PC-3 (cell line): ENCODE data around the gene ZNF814.
"Not testable (repeated sequence)": the region's sequence is repeated elsewhere in the genome, so short reads cannot be mapped to it uniquely, and the experiment has no call there.

ENCODE experiments used
- EZH2 ChIP-seq: fragments of 300-600 bp; sonication (generic); IDR thresholded peaks from one replicate; pipeline ENCODE4 v1.6.1; 2017; ENCODE audit warnings: antibody characterized with exemption, mild to moderate bottlenecking, low read length; ENCODE audit not compliant: unreplicated experiment
- EZH2phosphoT487 ChIP-seq: fragments of 300-600 bp; sonication (generic); IDR thresholded peaks from 2 replicates; pipeline ENCODE4 v1.6.1; 2018; ENCODE audit warnings: mild to moderate bottlenecking, antibody characterized with exemption, low read length, borderline replicate concordance
- TF ChIP-seq, protein P1 (sequence below): fragments of 300-600 bp; sonication (generic); conservative IDR thresholded peaks from 2 replicates; pipeline ENCODE4 v1.5.1; 2017; ENCODE audit warnings: antibody characterized with exemption, low read depth, mild to moderate bottlenecking, low read length

DNA sequence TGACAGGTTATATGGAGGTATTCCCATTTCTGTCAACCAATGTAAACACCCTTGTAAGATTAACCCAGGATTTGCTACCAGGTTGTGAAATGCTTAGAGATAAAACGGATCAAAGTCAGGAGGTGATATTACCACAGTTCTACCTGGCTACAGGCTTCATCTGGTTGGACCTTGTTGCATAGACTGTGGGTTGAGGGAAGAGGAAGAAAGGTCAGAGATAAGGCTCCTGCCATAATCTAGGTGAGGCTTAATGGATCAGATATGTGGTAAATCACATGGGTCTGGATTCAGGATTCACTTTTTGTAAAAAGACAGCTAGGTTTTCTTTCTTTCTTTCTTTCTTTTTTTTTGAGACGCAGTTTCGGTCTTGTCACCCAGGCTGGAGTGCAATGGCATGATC lies 67.3 kb downstream of the ZNF814 start:
- TF ChIP-seq, protein P1, sequence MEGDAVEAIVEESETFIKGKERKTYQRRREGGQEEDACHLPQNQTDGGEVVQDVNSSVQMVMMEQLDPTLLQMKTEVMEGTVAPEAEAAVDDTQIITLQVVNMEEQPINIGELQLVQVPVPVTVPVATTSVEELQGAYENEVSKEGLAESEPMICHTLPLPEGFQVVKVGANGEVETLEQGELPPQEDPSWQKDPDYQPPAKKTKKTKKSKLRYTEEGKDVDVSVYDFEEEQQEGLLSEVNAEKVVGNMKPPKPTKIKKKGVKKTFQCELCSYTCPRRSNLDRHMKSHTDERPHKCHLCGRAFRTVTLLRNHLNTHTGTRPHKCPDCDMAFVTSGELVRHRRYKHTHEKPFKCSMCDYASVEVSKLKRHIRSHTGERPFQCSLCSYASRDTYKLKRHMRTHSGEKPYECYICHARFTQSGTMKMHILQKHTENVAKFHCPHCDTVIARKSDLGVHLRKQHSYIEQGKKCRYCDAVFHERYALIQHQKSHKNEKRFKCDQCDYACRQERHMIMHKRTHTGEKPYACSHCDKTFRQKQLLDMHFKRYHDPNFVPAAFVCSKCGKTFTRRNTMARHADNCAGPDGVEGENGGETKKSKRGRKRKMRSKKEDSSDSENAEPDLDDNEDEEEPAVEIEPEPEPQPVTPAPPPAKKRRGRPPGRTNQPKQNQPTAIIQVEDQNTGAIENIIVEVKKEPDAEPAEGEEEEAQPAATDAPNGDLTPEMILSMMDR = not testable (repeated sequence)
- TF ChIP-seq EZH2, EZH2phosphoT487: not testable (repeated sequence)
